Vagina (tissue), 2 donors: ENCODE measurements around the gene TMCC2.

ENCODE experiments used
- CTCF ChIP-seq, 3 experiments: fragments of 450-650 bp in 2 of 3; fragments of 200-600 bp in 1 of 3; sonication (generic) in 1 of 3; IDR thresholded peaks; one replicate each; pipeline ENCODE4 v1.5.1; 2017 to 2019; ENCODE audit warnings: antibody characterized with exemption in 3 of 3, mild to moderate bottlenecking in 2 of 3, moderate library complexity in 2 of 3
- POLR2A ChIP-seq, 2 donors: fragments of 450-650 bp; IDR thresholded peaks; one replicate each; pipeline ENCODE4 v1.6.1; 2017; ENCODE audit warnings: antibody characterized with exemption in 2 of 2, mild to moderate bottlenecking in 2 of 2, moderate library complexity in 2 of 2

DNA sequence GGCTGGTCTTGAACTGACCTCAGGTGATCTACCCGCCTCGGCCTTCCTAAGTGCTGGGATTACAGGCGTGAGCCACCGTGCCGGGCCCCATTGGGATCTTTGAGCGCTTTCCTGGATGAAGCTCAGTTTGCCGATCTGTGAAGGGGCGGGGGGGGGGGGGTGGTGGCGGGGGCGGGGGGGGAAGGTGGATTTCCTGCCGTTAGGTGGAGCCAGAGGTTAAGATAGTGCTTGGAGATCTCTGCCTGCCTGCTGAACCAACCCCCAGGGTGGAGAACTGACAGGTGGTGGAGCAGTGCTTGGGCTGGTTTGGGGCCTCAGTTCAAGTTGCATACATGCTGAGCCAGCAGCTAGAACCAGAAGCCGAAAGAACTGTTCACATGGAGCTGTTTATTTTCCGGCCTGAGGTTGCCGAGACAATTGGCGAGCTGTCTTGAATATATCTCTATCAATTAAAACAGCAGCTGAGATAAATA, 1.7 kb downstream of the TMCC2 start:
- TF ChIP-seq CTCF (IDR thresholded peaks at IDR 0.05), result peak in 1 of 3 experiments; percentile 18
- no peak for TF ChIP-seq POLR2A (IDR thresholded peaks at IDR 0.05)
